ENCODE results near the gene TCAF2.
"Not testable (repeated sequence)": the region's sequence is repeated elsewhere in the genome, so short reads cannot be mapped to it uniquely, and the experiment has no call there.

DNA sequence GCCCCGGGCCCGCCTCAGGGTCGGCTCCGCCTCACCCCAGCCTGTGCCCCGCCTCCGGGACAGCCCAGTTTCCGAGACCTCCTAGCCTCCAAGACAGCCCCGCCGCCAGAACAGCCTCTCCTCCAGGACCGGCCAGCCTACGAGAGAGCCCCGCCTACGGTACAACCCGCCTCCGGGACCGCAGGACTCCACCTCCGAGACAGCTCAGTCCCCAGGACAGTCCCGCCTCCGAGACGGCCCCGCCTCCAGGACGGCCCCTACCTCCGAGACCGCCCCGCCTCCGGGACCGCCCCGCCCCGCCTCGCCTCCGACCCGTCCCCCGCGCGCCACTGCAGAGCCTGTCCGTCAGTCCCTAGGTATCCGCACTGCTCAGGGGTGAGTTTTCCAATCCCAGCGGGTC, at the start of gene TCAF2:
- not testable (repeated sequence) for TF ChIP-seq POLR2A, POLR2AphosphoS5 (IDR thresholded peaks at IDR 0.05; ENCODE audit: low read depth, low read length)
